Cardiac muscle cell (in vitro differentiated cells and primary cell): ENCODE measurements around the gene FNDC3A. TPM values are rescaled to one million over a fixed set of nuclear protein-coding genes. Genes with fewer than 3 reads are reported as not detected.

ENCODE experiments used
- DNase-seq, 2 donors: peaks; one replicate each; pipeline versions ENCODE4 v3.0.0 to v3.0.0-alpha.2; 2010 to 2017; ENCODE audit warnings: low read depth in 1 of 2, low spot score in 1 of 2
- H3K27ac ChIP-seq: fragments of 200-600 bp; sonication (generic); 2 replicates; pipeline ENCODE4 v1.5.1; 2016
- H3K27me3 ChIP-seq: fragments of 200-600 bp; sonication (generic); 2 replicates; pipeline ENCODE4 v1.6.0; 2016; ENCODE audit warnings: control low read depth
- H3K36me3 ChIP-seq: fragments of 200-600 bp; sonication (generic); 2 replicates; pipeline ENCODE4 v1.5.1; 2016; ENCODE audit warnings: control low read depth
- H3K4me1 ChIP-seq: fragments of 200-600 bp; sonication (generic); 2 replicates; pipeline ENCODE4 v1.8.1; 2017; ENCODE audit warnings: low read depth, mild to moderate bottlenecking, mixed run types
- H3K4me3 ChIP-seq: fragments of 200-600 bp; sonication (generic); 2 replicates; pipeline ENCODE4 v1.5.1; 2016; ENCODE audit warnings: mild to moderate bottlenecking
- H3K9me3 ChIP-seq: fragments of 200-600 bp; sonication (generic); 2 replicates; pipeline ENCODE4 v1.5.1; 2017; ENCODE audit warnings: low read depth, mild to moderate bottlenecking, control low read depth
- polyA plus RNA-seq: library from polyadenylated mRNA; unstranded; fragments of >200 nt; fragmentation: Nextera tagmentation; extraction: Ambion mirVana; gene quantifications from 2 replicates; pipeline ENCODE4 v1.2.1, GENCODE V29; 2016
- total RNA-seq: library from RNA; depleted of rRNA; stranded (reverse); fragments of >200 nt; gene quantifications from 2 replicates; pipeline ENCODE4 v1.2.3, GENCODE V29; 2016
- TF ChIP-seq, protein P1 (sequence below): IDR thresholded peaks from 2 replicates; pipeline ENCODE4 v1.5.1; 2012; ENCODE audit warnings: low read depth, mild to moderate bottlenecking, low read length

The FNDC3A gene
- total and polyA plus RNA-seq, 2 experiments from 2014 or later, result 18.6 to 28.4 TPM

DNA sequence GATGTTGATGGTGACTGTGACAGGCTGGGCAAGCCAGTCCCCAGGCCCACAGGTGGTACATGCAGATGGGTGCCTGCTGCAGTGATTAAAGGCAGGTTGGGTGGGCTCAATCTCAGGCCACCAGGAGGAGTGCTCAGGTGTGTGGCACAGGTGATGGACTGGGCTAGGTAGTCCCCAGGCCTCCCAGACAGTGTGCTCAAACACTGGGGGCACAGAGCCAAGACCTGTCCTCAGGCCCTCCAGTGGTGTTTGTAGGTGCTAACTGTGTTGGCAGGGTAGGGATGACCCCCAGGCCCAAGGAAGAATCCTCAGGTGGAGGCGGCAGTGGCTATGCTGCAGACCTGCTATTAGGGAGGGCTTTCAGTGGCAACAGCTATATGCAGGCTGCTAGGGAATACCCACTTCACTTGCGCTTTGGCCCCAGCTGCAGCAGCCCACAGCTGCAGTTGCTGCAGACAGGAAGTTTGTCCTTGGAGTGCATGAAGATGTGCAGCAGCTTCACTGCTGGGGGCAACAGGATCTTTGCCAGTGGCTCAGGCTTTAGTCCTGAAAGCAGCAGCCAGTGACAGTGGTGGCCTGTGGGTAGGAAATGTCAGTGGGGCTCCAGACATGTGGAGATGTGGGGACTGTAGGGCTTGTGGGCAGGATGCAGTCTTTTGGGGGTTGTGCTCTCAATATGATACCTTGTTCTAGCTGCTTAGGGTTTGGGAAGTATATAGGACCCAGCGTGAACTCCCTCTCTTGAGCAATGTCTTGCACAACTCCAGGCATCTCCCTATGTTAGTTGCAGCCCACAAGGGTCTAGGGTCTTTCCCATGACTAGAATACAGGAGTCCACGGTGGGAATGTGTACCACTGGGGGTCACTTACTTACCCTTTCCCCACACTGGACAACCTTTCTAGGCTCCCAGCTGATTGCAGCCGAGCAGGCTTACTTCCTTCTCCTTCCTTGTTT is 190.4 kb downstream of the FNDC3A start:
- Histone ChIP-seq H3K4me1 (no peaks in the 10 kb centered on the region), H3K4me3 (no peak overlapping the region), H3K27me3 (no peaks in the 10 kb centered on the region), H3K9me3 (no peaks in the 10 kb centered on the region), H3K36me3 (peaks cover 13% of the 10 kb centered on the region), H3K27ac (no peak overlapping the region)
- TF ChIP-seq, protein P1, sequence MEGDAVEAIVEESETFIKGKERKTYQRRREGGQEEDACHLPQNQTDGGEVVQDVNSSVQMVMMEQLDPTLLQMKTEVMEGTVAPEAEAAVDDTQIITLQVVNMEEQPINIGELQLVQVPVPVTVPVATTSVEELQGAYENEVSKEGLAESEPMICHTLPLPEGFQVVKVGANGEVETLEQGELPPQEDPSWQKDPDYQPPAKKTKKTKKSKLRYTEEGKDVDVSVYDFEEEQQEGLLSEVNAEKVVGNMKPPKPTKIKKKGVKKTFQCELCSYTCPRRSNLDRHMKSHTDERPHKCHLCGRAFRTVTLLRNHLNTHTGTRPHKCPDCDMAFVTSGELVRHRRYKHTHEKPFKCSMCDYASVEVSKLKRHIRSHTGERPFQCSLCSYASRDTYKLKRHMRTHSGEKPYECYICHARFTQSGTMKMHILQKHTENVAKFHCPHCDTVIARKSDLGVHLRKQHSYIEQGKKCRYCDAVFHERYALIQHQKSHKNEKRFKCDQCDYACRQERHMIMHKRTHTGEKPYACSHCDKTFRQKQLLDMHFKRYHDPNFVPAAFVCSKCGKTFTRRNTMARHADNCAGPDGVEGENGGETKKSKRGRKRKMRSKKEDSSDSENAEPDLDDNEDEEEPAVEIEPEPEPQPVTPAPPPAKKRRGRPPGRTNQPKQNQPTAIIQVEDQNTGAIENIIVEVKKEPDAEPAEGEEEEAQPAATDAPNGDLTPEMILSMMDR, result no peak
- peak in 1 of 2 donors; percentile 23 for DNase-seq

DNA sequence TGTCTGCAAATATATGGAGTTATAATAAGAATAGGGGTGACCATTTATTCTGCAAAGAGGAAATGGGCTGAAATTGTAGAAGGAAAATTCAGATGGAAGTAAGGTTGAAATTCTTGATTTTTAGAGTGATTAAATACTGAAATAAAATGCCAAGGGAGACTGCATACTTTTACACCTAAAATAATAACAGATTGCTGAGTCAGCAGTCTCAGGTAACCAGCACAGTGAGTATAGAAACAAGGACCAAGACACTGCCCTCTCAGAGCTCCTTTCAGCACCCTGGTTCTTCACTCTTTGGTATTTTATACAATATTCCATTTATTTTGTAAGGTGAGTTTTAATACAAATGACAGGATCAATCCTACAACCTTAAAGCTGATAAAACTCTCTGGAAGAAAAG is 195.6 kb downstream of the FNDC3A start:
- no peaks in the 10 kb centered on the region for H3K27me3 ChIP-seq
- no peaks in the 10 kb centered on the region for H3K9me3 ChIP-seq
- H3K36me3 ChIP-seq, result peaks cover 31% of the 10 kb centered on the region
- no peaks in the 10 kb centered on the region for H3K4me1 ChIP-seq
- DNase-seq, result no peak
- H3K4me3 ChIP-seq, result no peak overlapping the region
- H3K27ac ChIP-seq, result no peak overlapping the region
- TF ChIP-seq, protein P1, result no peak

DNA sequence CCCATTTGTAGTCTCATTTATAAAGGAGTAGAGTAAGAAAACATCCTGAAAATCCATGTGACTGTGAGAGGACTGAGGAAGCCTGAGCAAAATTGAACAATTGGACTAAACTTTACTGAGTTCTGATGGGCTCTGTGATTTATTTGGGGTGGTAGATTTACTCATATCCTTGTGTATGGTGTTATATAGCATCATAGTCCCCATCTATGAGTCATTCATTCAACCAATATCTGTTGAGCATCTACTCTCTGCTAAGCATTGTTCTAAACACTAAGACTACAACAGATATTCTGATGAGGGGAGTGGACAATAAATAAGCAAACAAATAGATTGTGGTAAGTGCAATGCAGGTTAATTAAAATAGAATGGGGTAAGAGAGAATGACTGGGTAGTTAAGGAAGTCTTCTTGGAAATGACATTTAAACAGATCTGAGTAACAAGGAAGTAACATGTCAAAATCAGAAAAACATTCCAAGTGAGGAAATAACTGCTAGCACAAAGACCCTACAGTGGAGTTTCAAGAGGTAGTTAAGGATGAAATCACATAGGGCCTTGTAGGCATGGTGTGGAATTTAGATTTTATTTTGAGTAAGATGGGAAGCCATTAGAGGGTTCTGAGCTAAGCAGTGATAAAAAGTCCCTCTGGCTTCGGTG is 208.1 kb downstream of the FNDC3A start:
- TF ChIP-seq, protein P1, result no peak
- Histone ChIP-seq H3K27me3 (no peaks in the 10 kb centered on the region), H3K4me1 (peaks cover 23% of the 10 kb centered on the region), H3K4me3 (no peak overlapping the region), H3K9me3 (no peaks in the 10 kb centered on the region), H3K36me3 (peaks cover 42% of the 10 kb centered on the region), H3K27ac (peak overlapping the region; percentile 77)
- peak in 1 of 2 donors; percentile 3 for DNase-seq

DNA sequence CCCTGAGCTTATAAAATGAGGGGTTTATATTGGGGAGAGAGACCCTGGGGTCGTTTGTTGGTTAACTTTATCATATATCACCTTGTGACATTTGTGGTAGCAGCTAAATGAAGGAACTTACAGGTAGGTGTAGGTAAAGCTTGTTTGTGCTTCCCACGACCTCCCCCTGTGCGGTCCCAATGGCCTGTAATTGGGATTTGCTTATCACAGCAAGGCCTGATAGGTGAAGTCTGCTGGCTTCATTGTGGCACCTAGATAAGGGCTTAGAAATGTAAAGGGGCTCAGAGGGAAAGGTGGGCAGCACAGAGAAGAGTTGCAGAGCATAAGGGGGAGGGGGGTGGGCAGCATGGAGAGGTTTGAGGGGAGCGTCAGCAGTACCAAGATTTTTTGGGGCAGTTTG is 208.9 kb downstream of the FNDC3A start:
- peaks cover 40% of the 10 kb centered on the region for H3K36me3 ChIP-seq
- no peak for DNase-seq
- TF ChIP-seq, protein P1, result no peak
- no peaks in the 10 kb centered on the region for H3K9me3 ChIP-seq
- H3K27ac ChIP-seq, result peak overlapping the region; percentile 77
- H3K4me3 ChIP-seq, result no peak overlapping the region
- peaks cover 23% of the 10 kb centered on the region for H3K4me1 ChIP-seq
- H3K27me3 ChIP-seq, result no peaks in the 10 kb centered on the region

DNA sequence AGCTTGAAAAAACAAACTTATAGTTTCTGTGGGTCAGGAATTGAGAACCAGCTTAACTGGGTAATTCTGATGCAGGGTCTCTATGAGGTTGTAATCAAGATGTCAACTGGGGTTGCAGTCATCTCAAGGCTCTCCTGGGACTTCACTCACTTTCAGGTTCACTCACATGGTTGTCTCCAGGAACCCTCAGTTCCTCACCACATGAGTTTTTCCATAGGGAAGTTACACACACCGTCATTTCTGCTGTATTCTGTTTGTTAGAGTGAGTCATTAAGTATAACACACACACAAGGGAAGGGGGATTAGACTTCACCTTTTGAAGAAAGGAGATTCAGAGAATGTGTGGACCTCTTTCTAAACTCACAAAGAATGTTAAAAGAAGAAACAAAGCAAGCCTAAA is 209.6 kb downstream of the FNDC3A start:
- Histone ChIP-seq H3K27ac (peak overlapping the region; percentile 77), H3K9me3 (no peaks in the 10 kb centered on the region), H3K4me3 (no peak overlapping the region), H3K4me1 (peaks cover 23% of the 10 kb centered on the region), H3K36me3 (peaks cover 39% of the 10 kb centered on the region), H3K27me3 (no peaks in the 10 kb centered on the region)
- no peak for DNase-seq
- TF ChIP-seq, protein P1, result no peak
